ENCODE data around the gene HMGB3.
"Not testable (repeated sequence)": the region's sequence is repeated elsewhere in the genome, so short reads cannot be mapped to it uniquely, and the experiment has no call there.

The HMGB3 gene

GRCh38 chrX:150977411-150978162 lies 5.5 kb upstream of the HMGB3 start:
- DNase-seq (ENCODE audit: low read depth, low spot score), result no peak

- DNase-seq (ENCODE audit: low read depth, low spot score), result no peak
Observed at GRCh38 chrX:150980186-150980585, 2.9 kb upstream of the HMGB3 start.

DNA sequence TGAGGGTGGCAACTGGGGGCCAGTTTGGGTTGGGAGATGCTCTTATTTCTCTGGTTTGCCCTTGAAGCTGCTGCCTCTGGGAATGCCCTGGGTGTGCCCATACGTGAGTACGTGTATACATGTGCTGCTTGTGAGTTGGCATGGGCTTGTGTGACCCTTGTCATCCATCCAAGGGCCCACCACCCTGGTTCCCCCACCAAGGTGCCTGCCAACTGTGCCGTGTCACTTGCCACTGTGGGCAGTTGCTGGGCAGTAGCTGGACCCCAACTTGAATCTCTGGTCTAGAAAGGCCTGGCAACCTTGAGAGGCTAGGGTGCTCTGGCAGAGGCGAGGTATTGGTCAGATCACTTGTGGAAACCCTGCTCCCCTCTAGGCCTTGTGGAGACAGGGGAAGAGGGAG lies 2.4 kb upstream of the HMGB3 start:
- no peak for DNase-seq (ENCODE audit: low read depth, low spot score)

- no peak for DNase-seq (ENCODE audit: low read depth, low spot score)
Observed at GRCh38 chrX:150982235-150982787, 824 bp upstream of the HMGB3 start.

- DNase-seq (ENCODE audit: low read depth, low spot score), result no peak
Observed at GRCh38 chrX:150983521-150984168, 510 bp downstream of the HMGB3 start.

GRCh38 chrX:150984169-150984824 lies 1.2 kb downstream of the HMGB3 start:
- no peak for DNase-seq (ENCODE audit: low read depth, low spot score)

GRCh38 chrX:150987687-150988086 lies 4.6 kb downstream of the HMGB3 start:
- DNase-seq (ENCODE audit: low read depth, low spot score), result not testable (repeated sequence)

DNA sequence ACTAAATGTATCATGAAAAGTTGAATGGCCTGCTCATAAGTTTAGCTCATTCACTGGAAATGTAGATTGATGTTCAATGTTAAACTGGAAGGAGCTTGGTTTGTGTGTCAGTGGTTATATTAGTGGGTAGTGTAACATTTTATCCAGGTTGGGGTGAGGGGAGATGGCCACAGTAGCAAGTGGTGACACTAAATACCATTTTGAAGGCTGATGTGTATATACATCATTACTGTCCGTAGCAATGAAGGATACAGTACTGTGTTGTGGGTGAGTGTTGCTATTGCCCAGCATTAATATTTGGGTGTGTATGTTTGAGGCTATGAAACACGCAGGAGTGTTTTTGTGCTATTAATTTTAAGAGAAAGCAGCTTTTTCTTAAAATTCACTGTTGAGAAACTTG lies 6.3 kb downstream of the HMGB3 start:
- DNase-seq (ENCODE audit: low read depth, low spot score), result no peak

DNA sequence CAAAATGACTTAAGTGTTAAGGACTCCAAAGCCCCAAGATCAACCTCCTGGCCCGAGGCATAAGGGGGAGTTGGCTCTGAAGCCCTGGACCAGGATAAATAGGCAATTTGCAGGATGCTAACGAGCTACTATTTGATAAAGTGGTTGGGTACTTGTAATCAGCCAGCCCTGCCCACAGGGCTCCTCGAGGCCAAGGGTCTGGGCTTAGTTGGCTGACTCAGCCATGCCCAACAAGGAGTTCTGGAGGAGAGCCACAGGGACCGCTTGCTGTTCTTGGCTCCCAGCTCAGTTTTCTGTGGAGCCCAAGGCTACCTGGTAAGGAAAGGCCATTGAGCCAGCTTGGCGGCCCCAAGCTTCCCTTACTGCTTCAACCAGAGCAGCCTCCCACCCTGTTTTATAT lies 7.8 kb downstream of the HMGB3 start:
- no peak for DNase-seq (ENCODE audit: low read depth, low spot score)

- no peak for DNase-seq (ENCODE audit: low read depth, low spot score)
Observed at GRCh38 chrX:151000861-151001331, 17.8 kb downstream of the HMGB3 start.

- DNase-seq (ENCODE audit: low read depth, low spot score), result no peak
Observed at GRCh38 chrX:151004085-151004484, 20.9 kb downstream of the HMGB3 start.

GRCh38 chrX:151006410-151007109 lies 23.4 kb downstream of the HMGB3 start:
- DNase-seq (ENCODE audit: low read depth, low spot score), result no peak

- no peak for DNase-seq (ENCODE audit: low read depth, low spot score)
Observed at GRCh38 chrX:151009582-151009981, 26.4 kb downstream of the HMGB3 start.

GRCh38 chrX:151013164-151013743 lies 30.1 kb downstream of the HMGB3 start:
- DNase-seq (ENCODE audit: low read depth, low spot score), result no peak

GRCh38 chrX:151015684-151016083 lies 32.5 kb downstream of the HMGB3 start:
- DNase-seq (ENCODE audit: low read depth, low spot score), result no peak

DNA sequence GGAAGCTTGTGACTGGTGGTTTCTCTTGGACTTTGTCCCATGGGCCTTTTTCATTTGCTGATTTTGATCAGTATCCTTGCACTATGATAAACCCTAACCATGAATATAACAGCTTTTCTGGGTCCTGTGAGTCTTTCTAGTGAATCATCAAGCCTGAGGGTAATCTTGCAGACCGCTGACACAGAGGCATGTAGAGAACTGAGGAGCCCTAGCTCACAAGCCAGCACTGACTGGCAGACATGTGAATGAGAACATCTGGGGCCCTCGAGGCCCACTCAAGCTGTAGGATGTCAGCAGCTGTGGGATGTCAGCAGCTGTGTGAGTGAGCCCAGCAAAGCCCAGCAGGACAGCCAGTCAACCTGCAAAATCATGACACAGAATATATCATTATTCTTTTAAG lies 36.7 kb downstream of the HMGB3 start:
- no peak for DNase-seq (ENCODE audit: low read depth, low spot score)

DNA sequence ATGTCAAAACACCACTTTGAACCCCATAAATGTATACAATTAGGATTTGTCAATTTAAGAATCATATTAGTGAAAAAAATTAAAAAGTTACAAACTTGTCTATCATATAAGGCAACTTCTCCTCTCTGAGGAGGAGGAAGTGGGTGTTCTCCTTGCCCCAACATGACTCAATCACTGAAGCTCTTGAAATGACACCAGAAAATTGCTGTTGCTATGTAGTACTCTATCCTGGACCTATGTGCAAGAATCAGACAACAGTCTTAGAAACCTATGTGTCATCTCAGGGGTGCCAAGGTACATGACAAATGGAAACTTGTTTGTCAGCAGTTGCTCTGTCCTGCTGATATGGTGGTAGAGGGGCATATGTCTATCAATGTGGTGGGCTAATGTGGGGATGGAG lies 47.7 kb downstream of the HMGB3 start:
- no peak for DNase-seq (ENCODE audit: low read depth, low spot score)

GRCh38 chrX:151031391-151031975 lies 48.3 kb downstream of the HMGB3 start:
- DNase-seq (ENCODE audit: low read depth, low spot score), result no peak

GRCh38 chrX:151039351-151039750 lies 56.2 kb downstream of the HMGB3 start:
- no peak for DNase-seq (ENCODE audit: low read depth, low spot score)
